Measurements from ENCODE around the gene MRAP2.

DNA sequence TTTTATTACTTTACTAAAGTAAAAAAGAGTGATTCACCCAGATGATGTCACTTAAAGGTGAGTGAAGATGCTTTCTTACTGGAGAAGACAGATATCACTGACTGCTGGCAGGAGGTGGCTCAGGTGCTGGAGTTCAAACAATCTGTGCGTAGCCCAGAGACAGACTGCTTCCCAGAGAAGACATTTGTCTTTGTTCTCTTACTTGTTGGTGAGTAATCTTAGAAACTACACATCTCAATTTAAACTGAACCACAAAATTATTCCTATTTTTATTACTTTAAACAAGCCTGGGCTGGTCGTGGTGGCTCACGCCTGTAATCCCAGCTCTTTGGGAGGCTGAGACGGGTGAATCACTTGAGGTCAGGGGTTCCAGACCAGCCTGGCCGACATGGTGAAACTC lies 101.7 kb downstream of the MRAP2 start:
- TF ChIP-seq CTCF (IDR thresholded peaks at IDR 0.05) (no peak), POLR2A (IDR thresholded peaks at IDR 0.05) (no peak)
